GM15510 (cell line): ENCODE data around the gene PTPMT1.

Source experiments
- POLR2A ChIP-seq: IDR thresholded peaks from 3 replicates; pipeline ENCODE4 v1.6.1; 2011; ENCODE audit warnings: borderline replicate concordance; ENCODE audit not compliant: insufficient read length; ENCODE audit errors: extremely low read depth

PTPMT1 gene

DNA sequence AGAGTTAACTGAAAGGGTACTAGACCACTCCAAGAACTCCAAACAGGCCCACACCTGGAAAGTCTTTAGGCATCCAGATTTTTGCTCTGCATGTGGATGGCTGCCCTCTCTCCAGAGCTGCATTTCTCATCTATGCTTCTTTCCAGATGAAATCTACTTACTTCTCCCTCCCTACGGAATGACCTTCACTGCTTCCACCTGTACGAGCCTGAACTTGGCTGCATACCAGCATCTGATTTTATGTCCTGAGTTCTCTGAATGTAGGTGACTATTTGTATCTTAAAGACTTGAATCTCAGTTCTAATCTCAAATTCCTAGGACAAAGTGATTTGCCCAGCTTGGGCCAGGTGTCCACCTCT, 25.7 kb upstream of the PTPMT1 start:
- TF ChIP-seq POLR2A = no peak

DNA sequence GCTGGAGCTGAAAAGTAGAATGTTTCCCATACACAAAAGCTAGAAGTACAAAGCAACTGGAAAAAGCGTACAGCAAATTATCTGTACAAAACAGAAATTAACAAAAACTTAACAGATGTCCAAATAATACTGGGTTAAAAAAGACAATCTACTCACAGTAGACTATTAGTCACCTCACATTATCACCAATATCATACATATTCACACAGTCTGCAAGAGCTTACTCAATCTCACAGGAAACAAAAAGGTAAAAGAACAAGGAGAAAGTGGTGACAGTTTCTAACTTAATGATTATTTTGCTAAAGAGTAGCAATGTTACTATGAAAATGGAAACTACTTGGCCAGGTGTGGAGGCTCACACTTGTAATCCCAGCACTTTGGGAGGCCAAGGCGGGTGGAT, 24.3 kb upstream of the PTPMT1 start:
- TF ChIP-seq POLR2A = no peak

DNA sequence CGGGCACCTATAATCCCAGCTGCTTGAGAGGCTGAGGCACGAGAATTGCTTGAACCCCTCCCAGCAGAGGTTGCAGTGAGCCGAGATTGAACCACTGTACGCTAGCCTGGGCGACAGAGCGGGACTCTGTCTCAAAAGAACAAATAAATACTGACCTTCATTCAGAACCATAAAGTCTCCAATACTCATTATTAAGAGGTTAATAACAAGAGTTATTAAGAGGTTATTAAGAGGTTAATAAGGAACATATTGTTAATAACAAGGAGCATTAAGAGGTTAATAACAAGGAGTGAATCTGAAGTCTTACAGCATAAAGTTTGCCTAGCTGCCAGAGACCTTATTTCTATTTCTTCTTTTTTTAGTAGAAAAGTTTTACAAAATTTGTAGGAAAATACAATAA, 20.1 kb upstream of the PTPMT1 start:
- TF ChIP-seq POLR2A = no peak

DNA sequence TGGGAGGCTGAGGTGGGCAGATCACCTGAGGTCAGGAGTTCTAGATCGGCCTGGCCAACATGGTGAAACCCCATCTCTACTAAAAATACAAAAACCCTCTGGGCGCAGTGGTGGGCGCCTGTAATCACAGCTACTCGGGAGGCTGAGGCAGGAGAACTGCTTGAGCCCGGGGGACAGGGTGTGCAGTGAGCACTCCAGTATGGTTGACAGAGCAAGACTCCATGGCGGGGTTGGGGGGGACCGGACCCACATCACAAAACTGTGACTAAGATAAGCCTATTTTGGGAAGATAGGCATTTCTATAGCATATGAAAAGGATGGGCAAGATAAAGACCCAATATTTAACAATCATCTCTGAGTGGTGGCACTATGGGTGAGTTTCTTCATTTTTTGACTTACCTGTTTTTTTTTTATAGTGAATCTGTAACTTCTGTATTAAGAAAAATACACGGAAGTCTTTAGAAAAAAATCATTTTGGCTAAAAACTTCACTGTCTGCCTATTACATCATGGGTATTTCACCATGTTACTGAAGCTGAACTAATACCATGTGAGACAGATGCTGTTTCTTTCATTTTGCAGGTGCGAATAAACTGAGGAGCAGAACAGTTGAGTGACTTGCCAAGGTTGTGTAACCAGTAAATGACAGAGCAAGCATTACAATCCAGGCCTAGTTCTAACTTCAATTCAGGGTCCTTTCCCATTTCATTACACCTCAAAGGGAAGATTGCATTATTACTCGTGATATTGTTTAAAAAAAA, 14.9 kb upstream of the PTPMT1 start:
- TF ChIP-seq POLR2A = no peak

DNA sequence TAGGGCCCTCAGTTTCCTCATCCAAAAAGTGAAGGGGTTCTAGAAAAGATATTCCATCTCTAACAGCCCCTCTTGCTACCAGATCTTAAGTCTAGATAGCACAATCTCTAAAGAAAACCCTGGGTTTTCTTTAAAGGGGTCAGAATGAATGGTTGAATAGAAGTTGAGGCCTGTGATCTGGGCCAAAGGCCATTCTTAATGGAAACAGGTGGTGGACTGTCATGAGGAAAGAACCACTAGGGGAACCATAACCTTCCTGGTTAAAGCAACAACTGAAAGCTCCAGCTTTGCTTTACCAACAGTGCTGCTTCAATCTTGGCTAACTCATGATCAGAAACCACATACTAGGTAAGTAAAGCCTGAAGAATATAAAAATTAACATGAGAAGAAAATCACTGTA, 14.3 kb upstream of the PTPMT1 start:
- no peak for TF ChIP-seq POLR2A

DNA sequence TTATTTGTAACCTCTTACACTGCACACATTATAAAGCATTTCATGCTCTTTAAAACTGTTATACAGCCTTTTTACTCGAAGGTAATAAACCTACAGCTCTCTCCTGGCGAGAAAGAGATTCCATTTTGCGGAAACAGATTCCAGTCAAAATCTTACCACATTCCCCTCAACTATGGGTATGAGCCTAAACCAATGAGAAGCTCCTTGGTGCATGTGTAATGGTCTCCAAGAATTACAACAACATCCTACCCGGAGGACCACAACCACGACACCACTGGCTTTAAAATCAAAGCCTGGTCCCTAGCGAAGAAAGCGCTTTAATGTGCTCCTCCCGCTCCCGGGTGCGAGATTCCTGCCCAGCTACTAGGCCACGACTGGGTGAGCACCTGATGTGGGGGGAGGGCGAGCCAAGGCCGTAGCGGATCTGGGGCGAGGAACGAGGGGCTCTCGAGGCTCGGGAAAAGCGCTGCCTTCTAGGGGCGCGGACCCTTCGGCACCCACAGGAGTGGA, 13.3 kb upstream of the PTPMT1 start:
- TF ChIP-seq POLR2A = no peak

DNA sequence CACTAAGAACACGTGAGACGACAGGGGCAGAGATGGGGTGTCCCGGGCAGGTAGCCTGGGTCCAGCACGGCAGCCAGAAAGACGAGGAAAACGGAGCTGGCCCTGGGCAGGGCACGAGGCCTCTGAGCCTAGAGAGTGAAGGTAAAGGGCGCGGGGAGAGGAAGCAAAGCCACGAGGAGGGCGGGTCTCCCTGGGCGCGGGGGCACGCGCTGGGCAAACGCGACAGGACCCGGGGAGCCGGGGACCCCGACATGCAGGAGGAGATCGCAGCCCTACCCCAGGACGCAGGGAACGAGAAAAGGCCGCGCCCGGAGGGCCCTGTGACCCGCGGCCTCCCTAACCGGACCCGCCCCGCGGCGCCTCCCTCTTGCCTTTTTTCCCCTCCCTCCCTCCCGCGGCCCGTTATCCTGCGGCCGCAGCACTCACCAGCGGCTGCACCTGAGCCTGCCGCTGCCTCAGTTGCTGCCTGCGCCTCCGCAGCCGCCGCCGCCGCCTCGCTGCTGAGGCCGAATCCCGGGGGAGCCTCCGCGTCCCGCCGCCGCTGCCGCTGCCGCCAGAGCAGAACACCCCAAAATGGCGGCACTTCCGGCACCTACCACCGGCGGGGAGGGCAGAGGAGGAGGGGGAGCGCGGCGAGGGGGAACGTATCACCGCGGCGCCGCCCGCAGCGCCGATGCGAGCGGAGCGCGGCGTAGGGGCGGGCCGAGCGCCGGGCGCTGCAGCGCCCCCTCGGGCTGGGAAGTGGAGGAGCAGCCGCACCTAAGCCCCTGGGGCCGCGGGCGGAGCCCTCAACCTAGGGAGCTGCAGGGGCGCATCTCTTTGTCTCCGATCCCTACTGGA, 12.6 kb upstream of the PTPMT1 start, which contains the start of gene CELF1:
TSS of gene CELF1 (minus strand) at position 567 of the 840 bp plus-strand sequence. CDS start 53,609 bp downstream, outside the sequence.
- peak; percentile 87 for TF ChIP-seq POLR2A

DNA sequence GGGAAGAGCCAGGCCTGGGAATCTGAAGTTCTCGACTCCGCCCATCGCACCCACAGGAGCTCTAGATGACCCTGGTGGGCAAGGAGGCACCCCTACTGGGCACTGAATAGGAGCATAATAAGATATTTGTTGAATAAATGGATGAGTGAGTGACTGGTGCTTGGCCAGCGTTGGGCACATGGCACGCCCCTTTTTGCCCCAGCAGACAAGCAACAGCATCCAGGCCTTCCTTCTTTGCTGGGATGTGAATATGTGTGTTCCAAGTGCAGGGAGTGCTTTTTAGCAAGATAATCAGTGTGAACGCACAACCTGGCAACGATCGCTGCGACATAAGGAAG, 12.0 kb upstream of the PTPMT1 start:
- TF ChIP-seq POLR2A = no peak

DNA sequence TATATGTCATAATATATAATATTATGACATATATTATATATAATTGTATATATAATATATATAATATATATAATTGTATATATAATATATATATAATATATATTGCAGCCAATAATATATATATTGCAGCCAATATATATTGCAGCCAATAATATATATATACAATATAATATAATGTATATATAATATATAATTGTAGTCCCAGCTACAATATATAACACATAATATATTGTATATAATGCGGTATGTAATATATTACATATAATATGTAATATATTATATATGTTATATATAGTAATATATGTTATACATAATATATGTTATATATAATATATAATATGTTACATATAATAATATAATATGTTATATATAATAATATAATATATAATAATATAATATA, 6.7 kb upstream of the PTPMT1 start:
- TF ChIP-seq POLR2A = no peak

DNA sequence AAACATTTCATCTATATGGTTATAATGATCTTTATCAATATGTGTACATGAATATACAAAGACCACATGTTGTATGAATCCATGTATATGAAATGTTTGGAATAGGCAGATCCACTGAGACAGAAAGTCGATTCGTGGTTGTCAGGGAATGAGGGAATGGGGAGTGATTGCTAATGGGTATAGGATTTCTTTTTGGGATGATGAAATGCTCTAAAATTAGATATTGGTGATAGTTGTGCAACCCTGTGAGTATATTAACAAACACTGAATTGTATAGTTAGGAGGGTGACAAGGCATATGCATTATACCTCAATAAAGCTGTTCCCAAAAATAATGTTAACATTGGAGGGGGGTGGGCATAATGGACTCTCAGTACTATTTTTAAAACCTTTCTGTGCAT, 5.0 kb upstream of the PTPMT1 start:
- TF ChIP-seq POLR2A = no peak

DNA sequence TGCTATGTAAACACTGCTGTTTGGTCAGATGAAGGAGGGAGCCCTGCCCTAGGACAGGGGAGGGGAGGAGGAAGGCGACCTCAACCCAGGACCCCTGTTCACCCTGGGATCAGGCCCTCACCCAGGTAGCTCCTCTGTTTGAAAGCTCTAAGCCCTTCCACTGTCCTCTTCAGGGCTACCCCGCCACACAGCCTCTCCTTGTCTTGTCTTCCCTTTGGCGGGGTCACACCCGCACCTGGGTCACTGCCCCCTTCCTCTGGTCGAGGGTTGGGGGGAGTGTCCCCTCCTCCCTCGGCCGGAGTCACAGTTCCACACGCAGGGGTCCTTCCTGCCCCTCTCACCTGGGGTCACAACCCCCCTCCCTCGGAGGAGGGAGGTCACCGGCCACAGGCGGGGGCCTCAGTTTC, 463 bp upstream of the PTPMT1 start:
- TF ChIP-seq POLR2A = no peak

DNA sequence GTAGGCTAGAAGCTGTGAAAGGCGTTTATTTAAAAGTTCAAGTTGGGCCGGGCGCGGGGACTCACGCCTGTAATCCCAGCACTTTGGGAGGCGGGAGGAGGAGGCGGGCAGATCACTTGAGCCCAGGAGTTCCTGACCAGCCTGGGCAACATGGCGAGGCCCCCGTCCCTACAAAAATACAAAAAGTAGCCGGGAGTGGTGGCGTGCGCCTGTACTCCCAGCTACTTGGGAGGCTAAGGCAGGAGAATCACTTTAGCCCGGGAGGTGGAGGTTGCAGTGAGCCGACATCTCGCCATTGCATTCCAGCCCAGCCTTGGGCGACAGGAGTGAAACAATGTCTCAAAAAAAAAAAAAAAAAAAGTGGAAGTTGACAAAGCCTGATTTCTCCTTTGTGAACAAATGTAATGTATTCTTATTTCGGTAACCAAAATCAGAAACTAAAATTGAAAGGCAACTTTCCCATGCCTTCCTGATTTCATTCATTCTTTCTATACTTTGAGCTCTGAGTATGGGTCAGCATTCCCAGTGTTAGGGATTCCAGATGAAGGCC, 825 bp downstream of the PTPMT1 start:
- TF ChIP-seq POLR2A = no peak

DNA sequence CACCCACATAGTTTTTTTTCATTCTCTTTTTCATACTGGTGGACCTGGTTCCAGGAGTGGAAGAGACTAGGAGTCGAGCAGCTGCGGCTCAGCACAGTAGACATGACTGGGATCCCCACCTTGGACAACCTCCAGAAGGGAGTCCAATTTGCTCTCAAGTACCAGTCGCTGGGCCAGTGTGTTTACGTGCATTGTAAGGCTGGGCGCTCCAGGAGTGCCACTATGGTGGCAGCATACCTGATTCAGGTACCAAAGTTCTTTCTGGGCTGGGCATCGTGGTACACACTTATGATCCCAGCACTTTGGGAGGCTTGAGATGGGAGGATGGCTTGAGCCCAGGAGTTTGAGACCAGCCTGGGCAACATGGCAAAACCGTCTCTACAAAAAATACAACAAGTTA, 4.2 kb downstream of the PTPMT1 start:
- no peak for TF ChIP-seq POLR2A

DNA sequence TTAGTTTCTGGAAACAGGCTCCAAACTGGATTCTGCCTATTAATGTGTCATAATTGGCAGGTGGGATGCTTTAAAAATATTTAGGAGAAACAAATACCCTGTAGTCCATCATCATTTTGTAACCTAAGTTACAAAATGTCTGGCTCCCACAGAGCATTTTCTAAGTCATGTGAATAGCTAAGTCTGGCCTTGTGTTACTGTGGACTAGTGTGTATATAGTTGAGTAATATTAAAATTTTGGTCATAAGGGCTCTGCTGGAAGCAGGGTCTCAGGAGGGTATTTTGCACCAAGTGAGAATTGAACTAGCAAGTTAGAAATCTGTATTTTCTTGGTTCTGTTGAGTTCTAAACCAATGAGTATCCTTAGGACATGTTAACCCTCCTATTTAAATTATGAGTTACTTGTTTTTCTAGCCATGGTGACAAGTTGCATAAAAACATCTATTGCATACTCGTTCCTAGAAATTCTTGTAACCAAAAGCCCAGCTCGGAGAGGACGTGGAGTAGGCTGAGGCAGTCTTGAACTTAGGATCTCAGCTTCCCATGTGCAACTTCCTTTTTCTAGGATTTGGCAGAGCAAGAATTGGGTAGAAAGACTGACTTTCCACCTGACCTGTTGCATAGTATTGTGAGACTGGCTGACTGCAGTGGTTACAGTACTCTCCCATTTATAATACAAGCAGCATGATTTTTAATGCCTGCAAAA, 5.4 kb downstream of the PTPMT1 start:
- no peak for TF ChIP-seq POLR2A

DNA sequence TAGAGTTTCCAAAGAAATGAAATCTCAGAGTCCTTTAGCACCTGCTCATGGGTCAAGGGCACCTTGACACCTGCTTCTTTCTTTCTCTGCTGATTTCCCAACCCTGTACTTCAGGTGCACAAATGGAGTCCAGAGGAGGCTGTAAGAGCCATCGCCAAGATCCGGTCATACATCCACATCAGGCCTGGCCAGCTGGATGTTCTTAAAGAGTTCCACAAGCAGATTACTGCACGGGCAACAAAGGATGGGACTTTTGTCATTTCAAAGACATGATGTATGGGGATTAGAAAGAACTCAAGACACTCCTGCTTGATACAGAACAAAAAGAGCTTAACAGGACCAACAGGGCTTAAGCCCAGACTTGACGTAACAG, 5.9 kb downstream of the PTPMT1 start:
- TF ChIP-seq POLR2A = no peak
